Tibial nerve (tissue), 3 donors: Measurements from ENCODE around the gene UGT1A8.

Source experiments
- CTCF ChIP-seq, 5 experiments: fragments of 200-600 bp in 3 of 5; fragments of 450-650 bp in 2 of 5; sonication (generic) in 3 of 5; IDR thresholded peaks; one replicate each; pipeline ENCODE4 v1.5.1; 2016 to 2019; ENCODE audit warnings: antibody characterized with exemption in 5 of 5, mild to moderate bottlenecking in 3 of 5, moderate library complexity in 2 of 5
- POLR2A ChIP-seq, 2 donors: fragments of 450-650 bp; IDR thresholded peaks; one replicate each; pipeline ENCODE4 v1.6.1; 2017; ENCODE audit warnings: antibody characterized with exemption in 2 of 2, mild to moderate bottlenecking in 2 of 2, moderate library complexity in 2 of 2

GRCh38 chr2:233817995-233818638 is 200.7 kb downstream of the UGT1A8 start:
- TF ChIP-seq CTCF (IDR thresholded peaks at IDR 0.05), result no peak
- TF ChIP-seq POLR2A (IDR thresholded peaks at IDR 0.05), result no peak
